Stimulated activated CD4-positive, alpha-beta T cell treated with anti-CD3 and anti-CD28 coated beads, TNF-alpha, amount 100 ng/mL, for 1 hour (primary cell): ENCODE results near the gene SMARCD2.
"Not testable (repeated sequence)": the region's sequence is repeated elsewhere in the genome, so short reads cannot be mapped to it uniquely, and the experiment has no call there.

Source experiments
- DNase-seq, 3 donors: peaks; one replicate each; pipeline ENCODE4 v3.0.0-alpha.2; 2020; ENCODE audit warnings: low read depth in 3 of 3, low spot score in 1 of 3

SMARCD2 gene

GRCh38 chr17:63853260-63853659 lies 10.8 kb upstream of the SMARCD2 start:
- DNase-seq: no peak

GRCh38 chr17:63850401-63850800 lies 7.9 kb upstream of the SMARCD2 start:
- DNase-seq: no peak

- DNase-seq: peak; percentile 83 to 95 (median 87)
These were observed 6.6 kb upstream of the SMARCD2 start for GRCh38 chr17:63848834-63849689.

- DNase-seq: no peak
These were observed 5.2 kb upstream of the SMARCD2 start for GRCh38 chr17:63847525-63848249.

GRCh38 chr17:63845509-63845908 lies 3.0 kb upstream of the SMARCD2 start:
- DNase-seq: no peak

- DNase-seq: no peak
These were observed 1.6 kb upstream of the SMARCD2 start for GRCh38 chr17:63843910-63844677.

- not testable (repeated sequence) for DNase-seq
These were observed 953 bp upstream of the SMARCD2 start for GRCh38 chr17:63843387-63843888.

GRCh38 chr17:63842173-63842539 lies 329 bp downstream of the SMARCD2 start:
- no peak for DNase-seq

GRCh38 chr17:63841350-63842172 lies 924 bp downstream of the SMARCD2 start:
- DNase-seq: no peak

GRCh38 chr17:63840591-63841349 lies 1.7 kb downstream of the SMARCD2 start:
- DNase-seq: no peak

GRCh38 chr17:63838631-63839171 lies 3.8 kb downstream of the SMARCD2 start:
- no peak for DNase-seq

GRCh38 chr17:63837962-63838600 lies 4.4 kb downstream of the SMARCD2 start:
- DNase-seq: no peak

- no peak for DNase-seq
These were observed 5.0 kb downstream of the SMARCD2 start for GRCh38 chr17:63837480-63837879.

GRCh38 chr17:63836811-63837210 lies 5.7 kb downstream of the SMARCD2 start:
- no peak for DNase-seq

- no peak for DNase-seq
These were observed 7.2 kb downstream of the SMARCD2 start for GRCh38 chr17:63835167-63835720.

GRCh38 chr17:63834431-63835166 lies 7.9 kb downstream of the SMARCD2 start:
- peak in 2 of 3 donors; percentile 18 to 29 for DNase-seq

GRCh38 chr17:63833741-63834373 lies 8.6 kb downstream of the SMARCD2 start:
- DNase-seq: no peak
